ENCODE results near the gene ALCAM.

GRCh38 chr3:105431200-105431599 is 64.5 kb downstream of the ALCAM start:
- TF ChIP-seq, protein P1, sequence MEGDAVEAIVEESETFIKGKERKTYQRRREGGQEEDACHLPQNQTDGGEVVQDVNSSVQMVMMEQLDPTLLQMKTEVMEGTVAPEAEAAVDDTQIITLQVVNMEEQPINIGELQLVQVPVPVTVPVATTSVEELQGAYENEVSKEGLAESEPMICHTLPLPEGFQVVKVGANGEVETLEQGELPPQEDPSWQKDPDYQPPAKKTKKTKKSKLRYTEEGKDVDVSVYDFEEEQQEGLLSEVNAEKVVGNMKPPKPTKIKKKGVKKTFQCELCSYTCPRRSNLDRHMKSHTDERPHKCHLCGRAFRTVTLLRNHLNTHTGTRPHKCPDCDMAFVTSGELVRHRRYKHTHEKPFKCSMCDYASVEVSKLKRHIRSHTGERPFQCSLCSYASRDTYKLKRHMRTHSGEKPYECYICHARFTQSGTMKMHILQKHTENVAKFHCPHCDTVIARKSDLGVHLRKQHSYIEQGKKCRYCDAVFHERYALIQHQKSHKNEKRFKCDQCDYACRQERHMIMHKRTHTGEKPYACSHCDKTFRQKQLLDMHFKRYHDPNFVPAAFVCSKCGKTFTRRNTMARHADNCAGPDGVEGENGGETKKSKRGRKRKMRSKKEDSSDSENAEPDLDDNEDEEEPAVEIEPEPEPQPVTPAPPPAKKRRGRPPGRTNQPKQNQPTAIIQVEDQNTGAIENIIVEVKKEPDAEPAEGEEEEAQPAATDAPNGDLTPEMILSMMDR (IDR thresholded peaks at IDR 0.05): no peak
- TF ChIP-seq POLR2A (IDR thresholded peaks at IDR 0.05): no peak
- no peak for TF ChIP-seq POLR2AphosphoS5 (IDR thresholded peaks at IDR 0.05; ENCODE audit: insufficient read depth in 1 of 2, low read depth in 1 of 2)
